ENCODE results near the gene ISOC2. TPM values are rescaled to one million over a fixed set of nuclear protein-coding genes. Genes with fewer than 3 reads are reported as not detected.
A peak's percentile ranks its signal among the peaks of the same experiment; 100 is the strongest.
"Not testable (repeated sequence)": the region's sequence is repeated elsewhere in the genome, so short reads cannot be mapped to it uniquely, and the experiment has no call there.

The ISOC2 gene
- total RNA-seq, 1 donor from 2014 or later: 13.7 TPM

DNA sequence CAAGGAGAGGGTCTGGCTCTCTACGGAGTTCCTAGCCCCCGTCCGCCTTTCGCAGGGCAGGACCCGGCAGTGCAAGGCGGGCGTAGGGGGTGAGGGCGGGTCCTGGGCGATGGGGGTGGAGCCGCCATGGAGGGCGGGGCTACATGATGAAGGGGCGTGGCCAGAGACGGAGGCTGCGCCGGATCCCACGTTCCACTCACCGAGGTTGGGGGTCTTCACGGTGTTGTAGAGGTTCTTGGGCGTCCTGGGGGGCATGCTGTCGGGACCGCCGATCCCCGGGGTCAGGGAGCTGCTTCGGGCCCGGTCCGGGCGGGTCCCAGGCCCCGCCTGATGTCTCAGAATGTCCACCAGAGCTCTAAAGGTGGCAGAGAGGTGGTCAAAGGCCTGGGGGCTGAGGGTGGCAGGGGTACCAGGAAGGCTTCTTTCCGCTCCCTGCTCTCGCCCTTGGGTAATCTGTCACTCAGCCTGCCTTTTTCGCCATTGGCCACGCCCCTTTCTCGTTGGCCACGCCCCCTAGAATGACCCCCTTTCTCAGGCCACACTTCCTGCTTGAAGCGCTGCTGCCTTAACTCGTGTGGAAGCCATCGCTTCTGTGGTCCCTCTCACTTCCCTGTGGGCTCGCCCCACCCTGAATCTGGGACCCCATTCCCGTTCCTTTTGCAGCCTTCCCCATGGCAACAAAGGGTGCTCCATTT is 20.9 kb downstream of the ISOC2 start:
- DNase-seq: no peak

- DNase-seq: no peak
Measured at GRCh38 chr19:55439052-55439451, 22.4 kb downstream of the ISOC2 start.

DNA sequence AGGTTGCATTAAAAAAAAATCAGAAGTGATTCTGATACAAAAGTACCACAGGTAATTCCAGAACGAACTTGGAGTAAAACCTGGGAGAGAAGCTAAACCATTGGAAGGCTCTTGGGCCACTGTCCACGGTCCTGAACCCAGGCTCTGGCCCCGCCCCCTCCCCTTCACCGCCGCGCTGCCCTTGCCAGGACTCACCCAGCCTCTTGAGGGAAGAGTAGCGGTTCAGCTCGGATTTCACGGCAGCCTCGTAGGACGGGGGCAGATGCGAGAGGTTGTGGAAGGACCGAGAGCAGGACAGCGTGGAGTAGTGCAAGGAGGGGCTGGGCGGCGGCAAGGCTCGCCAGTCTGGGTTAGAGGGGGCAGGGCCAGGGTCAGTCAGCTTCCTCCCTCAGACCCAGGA is 24.0 kb downstream of the ISOC2 start:
- DNase-seq: no peak

- DNase-seq: no peak
Measured at GRCh38 chr19:55436847-55437246, 24.6 kb downstream of the ISOC2 start.

DNA sequence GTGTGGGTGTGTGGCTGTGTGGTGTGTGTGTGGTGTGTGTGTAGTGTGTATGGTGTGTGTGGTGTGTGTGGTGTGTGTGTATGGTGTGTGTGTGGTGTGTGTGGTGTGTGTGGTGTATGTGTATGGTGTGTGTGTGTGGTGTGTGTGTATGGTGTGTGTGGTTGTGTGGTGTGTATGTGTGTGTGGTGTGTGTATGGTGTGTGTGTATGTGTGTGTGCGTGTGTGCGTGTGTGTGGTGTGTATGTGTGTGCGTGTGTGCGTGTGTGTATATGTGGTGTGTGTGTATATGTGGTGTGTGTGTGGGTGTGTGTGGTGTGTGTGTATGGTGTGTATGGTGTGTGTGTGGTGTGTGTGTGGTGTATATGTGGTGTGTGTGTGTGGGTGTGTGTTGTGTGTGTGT is 26.4 kb downstream of the ISOC2 start:
- DNase-seq: no peak

GRCh38 chr19:55434356-55434919 is 27.0 kb downstream of the ISOC2 start:
- no peak for DNase-seq

DNA sequence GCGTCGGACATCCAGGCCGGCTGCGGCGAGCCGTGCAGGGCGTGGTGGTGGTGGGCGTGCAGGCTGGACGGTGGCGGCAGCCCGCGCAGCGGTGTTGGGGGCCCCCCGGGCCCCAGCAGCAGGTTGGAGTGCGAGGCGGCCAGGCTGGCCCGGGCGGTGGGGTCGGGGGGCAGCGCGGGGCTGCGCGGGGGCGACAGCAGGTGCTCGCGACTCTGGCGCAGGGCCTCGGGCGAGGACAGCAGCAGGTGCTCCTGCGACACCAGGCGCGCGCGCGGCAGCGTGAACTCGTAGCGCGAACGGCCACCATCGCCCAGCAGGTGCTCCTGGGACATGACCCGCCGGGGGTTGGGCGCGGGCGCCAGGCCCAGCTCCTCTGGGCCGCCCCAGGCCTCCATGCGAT is 28.1 kb downstream of the ISOC2 start:
- DNase-seq: no peak

GRCh38 chr19:55432241-55432959 is 29.0 kb downstream of the ISOC2 start:
- no peak for DNase-seq

DNA sequence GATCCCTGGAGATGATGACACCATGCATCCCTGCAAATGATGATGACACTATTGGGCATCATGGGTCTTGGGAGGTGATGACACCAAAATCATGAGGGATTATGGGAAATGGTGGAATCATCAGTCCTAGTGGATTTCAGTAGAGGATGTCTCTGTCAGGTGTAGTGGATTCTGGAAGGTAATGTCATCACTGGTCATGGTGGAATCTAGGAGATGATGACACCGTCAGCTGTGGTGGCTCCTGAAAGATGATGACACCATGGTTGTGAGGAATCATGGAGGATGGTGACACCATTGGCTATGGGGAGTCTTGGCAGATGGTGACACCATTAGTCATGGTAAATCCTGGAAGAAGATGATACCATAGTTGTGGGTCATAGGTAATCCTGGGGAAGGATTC is 30.3 kb downstream of the ISOC2 start:
- DNase-seq: no peak

DNA sequence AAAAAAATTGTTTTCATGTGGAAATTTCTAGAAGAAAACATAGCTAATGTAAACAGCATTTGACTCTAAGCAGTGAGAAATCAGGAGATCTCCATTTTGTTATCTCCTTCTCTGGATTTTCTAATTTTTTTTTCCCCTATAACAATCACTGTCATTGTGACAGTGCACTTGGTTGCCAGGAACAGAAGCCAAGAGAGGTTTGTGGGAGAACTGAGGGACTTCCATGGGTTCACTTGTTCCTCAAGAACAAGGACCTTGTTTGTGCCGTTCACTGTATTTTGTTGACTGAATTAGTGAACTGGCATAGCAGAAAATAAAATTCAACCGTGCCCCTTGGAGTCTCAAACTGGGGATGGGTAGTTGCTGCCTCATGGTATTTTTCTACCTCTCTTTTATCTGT is 35.4 kb downstream of the ISOC2 start:
- peak; percentile 30 for DNase-seq

- no peak for DNase-seq
Measured at GRCh38 chr19:55424518-55424917, 36.9 kb downstream of the ISOC2 start.

GRCh38 chr19:55423225-55424005 is 38.0 kb downstream of the ISOC2 start:
- no peak for DNase-seq

GRCh38 chr19:55421281-55421680 is 40.2 kb downstream of the ISOC2 start:
- DNase-seq: not testable (repeated sequence)

GRCh38 chr19:55419624-55420236 is 41.7 kb downstream of the ISOC2 start:
- DNase-seq: no peak

- DNase-seq: no peak
Measured at GRCh38 chr19:55419103-55419502, 42.3 kb downstream of the ISOC2 start.

GRCh38 chr19:55418185-55418584 is 43.3 kb downstream of the ISOC2 start:
- DNase-seq: peak; percentile 27

- DNase-seq: no peak
Measured at GRCh38 chr19:55410168-55410567, 51.3 kb downstream of the ISOC2 start.

GRCh38 chr19:55409179-55409578 is 52.3 kb downstream of the ISOC2 start:
- not testable (repeated sequence) for DNase-seq

DNA sequence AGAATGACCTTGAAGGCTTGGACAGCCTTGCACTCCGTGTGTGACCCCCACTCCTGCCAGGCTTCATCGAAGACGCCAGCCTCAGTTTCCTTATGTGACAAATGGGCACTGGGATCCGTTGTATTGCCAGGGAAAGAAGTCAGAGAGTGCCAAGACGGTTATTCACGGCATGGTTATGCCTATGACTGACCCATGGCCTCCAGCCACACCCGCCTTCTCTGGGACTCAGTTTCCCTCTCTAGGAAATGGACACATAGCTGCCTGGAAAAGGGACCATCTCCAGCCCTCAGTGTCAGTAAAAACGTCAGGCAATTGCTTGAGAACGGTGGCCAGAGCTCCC is 52.9 kb downstream of the ISOC2 start:
- no peak for DNase-seq

DNA sequence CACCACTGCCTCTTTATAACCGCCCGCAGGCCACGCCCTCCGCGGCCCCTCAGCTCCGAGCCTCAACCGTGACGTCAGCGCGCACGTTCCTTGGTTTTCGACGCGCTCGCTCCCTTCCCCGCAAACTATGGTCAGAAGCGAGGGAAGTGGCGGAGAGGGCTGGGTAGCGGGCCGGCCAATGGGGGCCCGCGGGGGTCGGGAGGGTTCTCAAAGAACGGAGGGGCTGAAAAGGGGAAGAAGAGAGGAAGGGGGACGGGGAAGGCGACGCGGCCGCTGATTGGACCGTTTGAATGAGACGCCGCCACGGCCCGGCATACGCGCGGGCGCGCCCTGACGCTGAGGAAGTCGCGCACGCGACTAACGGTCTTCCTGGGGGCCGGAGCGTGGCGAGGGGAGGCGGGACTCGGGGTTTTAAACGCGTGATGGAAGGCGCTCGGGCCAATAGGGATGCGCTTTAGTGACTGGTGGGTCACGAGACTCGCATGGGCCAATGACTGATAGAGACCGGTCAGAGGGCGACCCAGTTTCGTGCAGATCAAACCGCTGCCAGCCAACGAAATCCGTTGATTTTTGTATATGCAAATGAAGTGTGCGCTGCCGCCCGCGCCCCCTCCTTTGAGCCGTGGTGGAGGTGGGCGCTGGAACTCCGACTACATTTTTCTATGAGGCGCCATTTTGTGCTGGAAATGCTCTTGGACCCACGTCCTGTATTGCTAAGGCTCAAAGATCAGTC is 53.5 kb downstream of the ISOC2 start:
- peak; percentile 97 for DNase-seq

- not testable (repeated sequence) for DNase-seq
Measured at GRCh38 chr19:55407550-55407799, 54.0 kb downstream of the ISOC2 start, which contains the start of gene UBE2S. Gene UBE2S (minus strand): TSS chr19:55407788. CDS start chr19:55407589, 199 bp downstream.
